Esophagus mucosa (tissue), 1 donor: Measurements from ENCODE around the gene MYO1H. TPM values are rescaled to one million over a fixed set of nuclear protein-coding genes. Genes with fewer than 3 reads are reported as not detected.
"Not testable (repeated sequence)": the region's sequence is repeated elsewhere in the genome, so short reads cannot be mapped to it uniquely, and the experiment has no call there.

Experiments used
- ATAC-seq: fragments of 200-7000 bp; cut with Tn5 transposase; one replicate; pipeline ENCODE4 v1.9.1; 2020
- total RNA-seq: library from RNA; stranded (reverse); gene quantifications from one replicate; pipeline ENCODE4 v1.2.4, GENCODE V29; 2023
- donor health status: DM: yes; HTN: yes; CAD: no.

Gene MYO1H
- total RNA-seq, 1 donor from 2014 or later = 1.0 TPM

GRCh38 chr12:109473526-109474270 lies 126.0 kb downstream of the MYO1H start:
- not testable (repeated sequence) for ATAC-seq

GRCh38 chr12:109475121-109475520 lies 127.4 kb downstream of the MYO1H start:
- ATAC-seq = no peak

GRCh38 chr12:109475993-109476806 lies 128.5 kb downstream of the MYO1H start:
- peak; percentile 14 for ATAC-seq

GRCh38 chr12:109476807-109477184 lies 129.1 kb downstream of the MYO1H start:
- ATAC-seq = peak; percentile 19

GRCh38 chr12:109477185-109477962 lies 129.7 kb downstream of the MYO1H start, which contains the start of the genes KCTD10 and UBE3B:
TSS of gene KCTD10 (minus strand) at chr12:109477300. CDS start at chr12:109477262, 38 bp downstream.
TSS of gene UBE3B (plus strand) at chr12:109477634. CDS start at chr12:109483552, 5,918 bp downstream.
- ATAC-seq = peak; percentile 98

- no peak for ATAC-seq
Measured at GRCh38 chr12:109477963-109478315, 130.2 kb downstream of the MYO1H start.

GRCh38 chr12:109479761-109480160 lies 132.1 kb downstream of the MYO1H start:
- ATAC-seq = no peak

GRCh38 chr12:109480356-109480755 lies 132.7 kb downstream of the MYO1H start:
- ATAC-seq = no peak

GRCh38 chr12:109481863-109482262 lies 134.2 kb downstream of the MYO1H start:
- no peak for ATAC-seq

GRCh38 chr12:109482491-109482890 lies 134.8 kb downstream of the MYO1H start:
- ATAC-seq = no peak

- ATAC-seq = no peak
Measured at GRCh38 chr12:109482894-109483293, 135.2 kb downstream of the MYO1H start.

GRCh38 chr12:109483346-109483745 lies 135.6 kb downstream of the MYO1H start:
- ATAC-seq = no peak

GRCh38 chr12:109485201-109485600 lies 137.5 kb downstream of the MYO1H start:
- peak; percentile 53 for ATAC-seq

GRCh38 chr12:109487181-109488050 lies 139.7 kb downstream of the MYO1H start:
- ATAC-seq = no peak

GRCh38 chr12:109488051-109488665 lies 140.5 kb downstream of the MYO1H start:
- ATAC-seq = no peak

- ATAC-seq = no peak
Measured at GRCh38 chr12:109489016-109489954, 141.6 kb downstream of the MYO1H start.

GRCh38 chr12:109489955-109490565 lies 142.4 kb downstream of the MYO1H start:
- no peak for ATAC-seq

- no peak for ATAC-seq
Measured at GRCh38 chr12:109491671-109492070, 144.0 kb downstream of the MYO1H start.

- ATAC-seq = no peak
Measured at GRCh38 chr12:109492371-109492770, 144.7 kb downstream of the MYO1H start.

- no peak for ATAC-seq
Measured at GRCh38 chr12:109493090-109493489, 145.4 kb downstream of the MYO1H start.
